ENCODE results near the gene PKNOX2. TPM values are rescaled to one million over a fixed set of nuclear protein-coding genes. Genes with fewer than 3 reads are reported as not detected.
A peak's percentile ranks its signal among the peaks of the same experiment; 100 is the strongest.

PKNOX2 gene
- polyA plus RNA-seq, 1 donor: 3.6 TPM

DNA sequence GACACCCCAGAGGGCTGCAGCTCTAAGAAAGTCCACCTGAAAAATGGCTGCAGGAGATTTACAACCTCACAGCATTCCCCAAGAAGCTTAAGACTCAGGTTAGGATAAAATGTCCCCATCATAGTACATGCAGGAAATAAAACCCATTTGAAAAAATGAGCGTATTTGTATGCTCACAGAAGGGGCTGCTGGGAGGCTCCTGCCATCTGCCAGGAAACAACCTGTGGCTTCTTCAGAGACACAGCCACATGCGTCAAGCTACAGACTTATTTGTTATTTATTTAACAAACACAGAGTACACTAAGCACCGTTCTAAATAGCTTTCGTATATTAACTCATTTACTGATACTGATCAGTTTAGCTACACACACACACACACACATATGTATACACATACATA is 258.1 kb downstream of the PKNOX2 start:
- WGBS (ENCODE audit: insufficient coverage, low lambda C conversion rate): no CpG with 5 or more reads among the region's 4 CpGs
- Histone ChIP-seq H3K4me3 (ENCODE audit: low read length) (no peak overlapping the region), H3K4me1 (ENCODE audit: control insufficient read depth, insufficient read depth, low read length) (no peaks in the 10 kb centered on the region), H3K9me3 (ENCODE audit: control insufficient read depth, low read depth, low read length) (no peaks in the 10 kb centered on the region), H3K36me3 (ENCODE audit: control insufficient read depth, insufficient read depth, low read length) (no peaks in the 10 kb centered on the region), H3K27me3 (ENCODE audit: control insufficient read depth, insufficient read depth, low read length) (peaks cover 2% of the 10 kb centered on the region), H3K27ac (ENCODE audit: low read length) (no peak overlapping the region)
- no peak for DNase-seq

DNA sequence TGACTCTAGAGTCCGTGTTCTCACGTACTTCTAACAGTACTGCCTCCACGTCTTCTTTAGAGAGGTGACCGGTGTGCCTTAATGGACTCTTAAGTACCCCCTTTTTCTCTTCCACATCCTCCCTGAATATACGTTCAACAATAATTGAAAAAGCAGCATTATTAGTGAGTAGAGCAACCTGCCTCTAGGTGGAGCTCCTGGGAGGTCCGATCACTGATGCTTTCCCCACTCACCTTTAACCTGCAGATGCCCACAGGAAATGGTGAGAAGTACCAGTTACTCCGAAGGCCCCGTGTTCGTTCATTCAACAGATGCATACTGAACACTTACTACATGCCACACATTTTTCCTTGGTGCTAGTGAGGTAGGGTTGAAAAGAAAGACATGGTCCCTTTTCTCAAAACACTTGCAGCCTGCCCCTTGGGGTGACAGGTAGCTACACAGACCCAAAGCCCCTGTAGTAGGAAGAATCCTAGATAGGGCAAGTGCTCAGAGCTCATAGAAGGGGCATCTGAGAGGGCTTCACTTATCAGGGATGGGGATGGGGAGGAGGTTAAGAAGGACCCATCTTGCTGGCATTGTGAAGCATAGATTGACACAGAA is 258.8 kb downstream of the PKNOX2 start:
- H3K27ac ChIP-seq (ENCODE audit: low read length): no peak overlapping the region
- H3K27me3 ChIP-seq (ENCODE audit: control insufficient read depth, insufficient read depth, low read length): peaks cover 2% of the 10 kb centered on the region
- no peaks in the 10 kb centered on the region for H3K4me1 ChIP-seq (ENCODE audit: control insufficient read depth, insufficient read depth, low read length)
- WGBS (ENCODE audit: insufficient coverage, low lambda C conversion rate): 73% methylated on average over 2 of the region's 9 CpGs
- H3K4me3 ChIP-seq (ENCODE audit: low read length): no peak overlapping the region
- H3K36me3 ChIP-seq (ENCODE audit: control insufficient read depth, insufficient read depth, low read length): no peaks in the 10 kb centered on the region
- no peaks in the 10 kb centered on the region for H3K9me3 ChIP-seq (ENCODE audit: control insufficient read depth, low read depth, low read length)
- no peak for DNase-seq

DNA sequence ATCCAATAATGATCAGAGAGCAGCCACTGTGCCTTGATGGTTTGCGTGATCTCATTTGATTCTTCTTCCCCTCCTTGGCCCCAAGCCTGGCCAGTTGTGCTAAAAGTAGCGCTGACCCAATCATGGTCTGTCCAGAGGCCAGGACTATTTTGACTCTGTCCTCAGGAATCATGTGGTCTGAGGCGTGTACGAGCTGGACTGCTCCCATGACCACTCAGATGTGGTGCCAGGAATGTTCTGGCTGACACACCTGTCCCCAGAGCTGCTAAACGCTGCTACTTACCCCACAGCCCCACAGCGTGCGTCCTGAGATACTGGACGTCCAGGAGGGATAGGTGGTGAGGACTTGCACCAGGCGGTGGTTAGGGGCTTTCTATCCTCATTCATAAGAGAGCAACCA is 261.1 kb downstream of the PKNOX2 start:
- Histone ChIP-seq H3K27me3 (ENCODE audit: control insufficient read depth, insufficient read depth, low read length) (peaks cover 2% of the 10 kb centered on the region), H3K9me3 (ENCODE audit: control insufficient read depth, low read depth, low read length) (no peaks in the 10 kb centered on the region), H3K4me3 (ENCODE audit: low read length) (no peak overlapping the region), H3K4me1 (ENCODE audit: control insufficient read depth, insufficient read depth, low read length) (no peaks in the 10 kb centered on the region), H3K27ac (ENCODE audit: low read length) (no peak overlapping the region), H3K36me3 (ENCODE audit: control insufficient read depth, insufficient read depth, low read length) (no peaks in the 10 kb centered on the region)
- WGBS (ENCODE audit: insufficient coverage, low lambda C conversion rate): no CpG with 5 or more reads among the region's 9 CpGs
- no peak for DNase-seq

DNA sequence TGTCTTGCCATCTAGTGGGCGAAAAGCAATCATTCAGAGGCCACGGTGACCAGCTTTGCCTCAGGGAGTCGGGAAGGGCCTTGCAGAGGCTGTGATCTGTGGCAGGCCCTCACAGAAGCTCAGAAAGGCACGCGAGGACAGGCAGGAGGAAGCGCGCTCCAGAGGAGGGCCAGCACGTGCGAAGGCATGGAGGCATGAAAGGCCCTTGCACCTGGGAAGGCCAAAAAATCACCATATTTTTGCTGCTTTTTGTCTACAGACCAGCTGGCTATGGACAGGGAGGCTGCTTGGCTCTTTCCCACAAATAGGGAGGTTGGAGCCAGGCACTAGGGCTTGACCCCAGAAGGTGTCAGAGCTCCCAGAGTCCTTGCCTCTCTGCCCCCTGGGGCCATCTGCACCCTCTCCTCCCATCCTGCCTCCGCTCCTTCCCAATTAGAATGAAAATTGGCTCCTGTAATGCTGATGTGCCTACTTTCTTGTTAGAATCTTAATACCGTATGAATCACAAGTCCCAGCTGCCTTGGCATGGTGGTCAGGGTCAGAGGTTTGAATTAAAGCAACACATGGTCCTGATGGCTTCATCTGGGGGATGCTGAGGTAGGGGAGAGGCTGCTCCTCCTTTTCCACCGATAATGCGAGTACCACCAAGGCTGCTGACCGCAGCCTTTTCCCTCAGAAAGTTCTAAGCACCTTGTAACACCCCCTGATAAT is 262.4 kb downstream of the PKNOX2 start:
- no peaks in the 10 kb centered on the region for H3K36me3 ChIP-seq (ENCODE audit: control insufficient read depth, insufficient read depth, low read length)
- no peak for DNase-seq
- WGBS (ENCODE audit: insufficient coverage, low lambda C conversion rate): 59% methylated on average over 3 of the region's 14 CpGs

DNA sequence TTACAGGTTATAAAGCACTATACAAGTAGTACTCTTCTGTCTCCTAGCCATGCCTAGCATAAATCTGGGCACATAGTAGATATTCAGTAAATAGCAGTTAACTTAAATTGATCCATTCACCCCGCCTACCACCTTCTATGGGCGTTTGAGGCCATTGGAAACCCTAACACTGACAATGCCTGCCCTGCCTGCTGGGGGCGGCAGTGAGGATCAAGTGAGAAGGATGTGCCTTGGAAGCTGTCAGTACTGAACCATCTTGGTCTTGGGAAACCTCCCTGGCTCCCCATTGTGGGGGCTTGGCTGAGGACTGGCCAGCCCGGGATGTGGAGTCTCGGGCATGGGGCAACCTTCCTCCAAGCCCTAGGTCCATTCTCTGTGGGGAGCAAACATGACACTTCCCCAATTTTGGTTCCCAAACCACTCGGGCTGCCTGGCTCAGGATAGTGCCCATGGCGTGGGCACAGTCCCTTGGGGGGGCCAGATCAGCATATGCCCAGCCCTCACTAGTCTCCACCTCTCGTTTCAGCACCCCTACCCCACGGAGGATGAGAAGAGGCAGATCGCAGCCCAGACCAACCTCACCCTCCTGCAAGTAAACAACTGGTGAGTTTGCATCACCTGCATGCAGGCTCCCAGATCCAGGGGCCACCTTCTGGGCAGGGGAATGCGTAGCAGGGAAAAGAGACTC is 264.1 kb downstream of the PKNOX2 start:
- Histone ChIP-seq H3K36me3 (ENCODE audit: control insufficient read depth, insufficient read depth, low read length) (no peaks in the 10 kb centered on the region), H3K4me3 (ENCODE audit: low read length) (no peak overlapping the region), H3K4me1 (ENCODE audit: control insufficient read depth, insufficient read depth, low read length) (no peaks in the 10 kb centered on the region), H3K27me3 (ENCODE audit: control insufficient read depth, insufficient read depth, low read length) (peaks cover 2% of the 10 kb centered on the region), H3K27ac (ENCODE audit: low read length) (no peak overlapping the region), H3K9me3 (ENCODE audit: control insufficient read depth, low read depth, low read length) (no peaks in the 10 kb centered on the region)
- no peak for DNase-seq
- no CpG with 5 or more reads among the region's 11 CpGs for WGBS (ENCODE audit: insufficient coverage, low lambda C conversion rate)

More for the DNA sequence above, 262.4 kb downstream of the PKNOX2 start:
- Histone ChIP-seq H3K4me1 (ENCODE audit: control insufficient read depth, insufficient read depth, low read length) (no peaks in the 10 kb centered on the region), H3K4me3 (ENCODE audit: low read length) (no peak overlapping the region), H3K27ac (ENCODE audit: low read length) (no peak overlapping the region), H3K27me3 (ENCODE audit: control insufficient read depth, insufficient read depth, low read length) (peaks cover 2% of the 10 kb centered on the region), H3K9me3 (ENCODE audit: control insufficient read depth, low read depth, low read length) (no peaks in the 10 kb centered on the region)

DNA sequence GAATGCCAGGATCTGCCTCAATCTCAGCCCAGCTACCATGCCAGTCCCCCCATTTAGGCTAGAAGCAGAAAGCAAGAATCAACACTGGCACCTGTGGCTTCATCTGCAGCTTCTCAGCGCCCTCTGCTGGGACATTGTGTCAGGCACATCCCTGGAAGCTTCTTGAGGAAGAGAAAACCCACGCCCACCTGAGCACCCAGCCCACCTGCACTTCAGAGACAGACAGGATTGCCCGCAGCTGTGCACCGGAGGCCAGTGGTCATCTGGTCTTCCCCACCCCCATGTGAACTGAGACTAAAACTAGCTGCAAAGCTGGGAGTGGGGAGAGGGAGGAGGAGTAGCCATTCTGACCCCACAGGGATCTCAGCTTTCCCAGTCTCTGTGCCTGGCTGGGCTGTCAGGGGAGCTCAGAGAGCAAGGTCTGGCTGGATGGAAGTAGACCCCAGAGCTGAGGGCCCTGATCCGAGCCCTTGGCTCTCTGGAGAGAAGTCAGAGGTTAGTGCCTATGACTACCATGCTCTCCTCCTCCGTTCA is 264.7 kb downstream of the PKNOX2 start:
- no peaks in the 10 kb centered on the region for H3K9me3 ChIP-seq (ENCODE audit: control insufficient read depth, low read depth, low read length)
- no CpG with 5 or more reads among the region's 6 CpGs for WGBS (ENCODE audit: insufficient coverage, low lambda C conversion rate)

DNA sequence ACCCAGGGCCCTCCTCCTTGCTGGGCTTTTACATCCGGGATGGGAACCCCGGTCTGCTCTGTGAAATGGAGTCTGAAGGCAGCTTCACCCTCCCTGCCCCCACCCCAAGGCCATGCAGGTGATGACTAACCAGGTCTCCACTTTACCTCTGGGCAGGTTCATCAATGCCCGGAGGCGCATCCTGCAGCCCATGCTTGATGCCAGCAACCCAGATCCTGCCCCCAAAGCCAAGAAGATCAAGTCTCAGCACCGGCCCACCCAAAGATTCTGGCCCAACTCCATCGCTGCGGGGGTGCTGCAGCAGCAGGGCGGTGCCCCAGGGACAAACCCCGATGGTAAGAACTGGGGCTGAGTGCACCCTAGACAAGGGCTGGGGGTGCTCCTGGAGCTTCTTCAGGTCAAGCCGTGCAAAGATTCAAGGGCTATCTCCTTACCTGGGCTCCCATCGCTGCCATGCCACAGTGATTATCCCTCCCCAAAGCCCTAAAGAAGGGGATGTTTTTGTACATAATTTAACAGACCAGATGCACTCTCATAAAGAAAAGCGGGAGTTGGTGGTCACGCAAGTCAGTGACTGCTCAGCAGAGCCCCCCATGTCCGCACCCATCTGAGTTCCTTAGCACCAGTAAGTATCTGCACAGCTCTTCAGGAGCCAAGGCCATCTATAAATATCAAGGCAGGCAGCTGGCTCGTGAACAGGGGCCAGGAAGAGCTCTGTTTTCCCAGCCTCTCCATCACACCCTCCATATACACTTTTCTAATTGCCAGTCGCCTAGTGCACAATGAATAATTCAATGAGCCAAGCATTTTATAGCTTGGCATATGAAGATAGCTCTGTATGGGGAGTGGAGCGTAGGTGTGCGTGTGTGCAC is 265.5 kb downstream of the PKNOX2 start:
- Histone ChIP-seq H3K4me3 (ENCODE audit: low read length) (no peak overlapping the region), H3K27ac (ENCODE audit: low read length) (no peak overlapping the region), H3K9me3 (ENCODE audit: control insufficient read depth, low read depth, low read length) (no peaks in the 10 kb centered on the region), H3K4me1 (ENCODE audit: control insufficient read depth, insufficient read depth, low read length) (no peaks in the 10 kb centered on the region), H3K36me3 (ENCODE audit: control insufficient read depth, insufficient read depth, low read length) (no peaks in the 10 kb centered on the region), H3K27me3 (ENCODE audit: control insufficient read depth, insufficient read depth, low read length) (peaks cover 2% of the 10 kb centered on the region)
- 83% methylated on average over 2 of the region's 18 CpGs for WGBS (ENCODE audit: insufficient coverage, low lambda C conversion rate)
- no peak for DNase-seq

More for the DNA sequence above, 264.7 kb downstream of the PKNOX2 start:
- peak; percentile 20 to 35 for DNase-seq
- H3K36me3 ChIP-seq (ENCODE audit: control insufficient read depth, insufficient read depth, low read length): no peaks in the 10 kb centered on the region
- no peak overlapping the region for H3K27ac ChIP-seq (ENCODE audit: low read length)
- H3K4me3 ChIP-seq (ENCODE audit: low read length): no peak overlapping the region
- H3K4me1 ChIP-seq (ENCODE audit: control insufficient read depth, insufficient read depth, low read length): no peaks in the 10 kb centered on the region
- peaks cover 2% of the 10 kb centered on the region for H3K27me3 ChIP-seq (ENCODE audit: control insufficient read depth, insufficient read depth, low read length)

DNA sequence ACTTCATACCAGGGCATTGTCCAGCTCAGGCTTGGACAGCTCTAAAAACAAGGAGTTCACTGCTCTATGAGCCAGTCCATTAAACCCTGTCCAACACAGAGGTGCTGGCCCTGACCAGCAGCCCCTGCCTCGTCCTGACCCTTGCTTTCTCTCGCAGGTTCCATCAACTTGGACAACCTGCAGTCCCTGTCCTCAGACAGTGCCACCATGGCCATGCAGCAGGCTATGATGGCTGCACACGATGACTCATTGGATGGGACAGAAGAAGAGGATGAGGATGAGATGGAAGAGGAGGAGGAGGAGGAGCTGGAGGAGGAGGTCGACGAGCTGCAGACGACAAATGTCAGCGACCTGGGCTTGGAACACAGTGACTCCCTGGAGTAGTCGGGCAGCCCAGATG is 266.5 kb downstream of the PKNOX2 start:
- Histone ChIP-seq H3K36me3 (ENCODE audit: control insufficient read depth, insufficient read depth, low read length) (no peaks in the 10 kb centered on the region), H3K9me3 (ENCODE audit: control insufficient read depth, low read depth, low read length) (no peaks in the 10 kb centered on the region), H3K4me1 (ENCODE audit: control insufficient read depth, insufficient read depth, low read length) (no peaks in the 10 kb centered on the region), H3K27me3 (ENCODE audit: control insufficient read depth, insufficient read depth, low read length) (peaks cover 2% of the 10 kb centered on the region), H3K4me3 (ENCODE audit: low read length) (no peak overlapping the region), H3K27ac (ENCODE audit: low read length) (no peak overlapping the region)
- no CpG with 5 or more reads among the region's 8 CpGs for WGBS (ENCODE audit: insufficient coverage, low lambda C conversion rate)
- DNase-seq: no peak

DNA sequence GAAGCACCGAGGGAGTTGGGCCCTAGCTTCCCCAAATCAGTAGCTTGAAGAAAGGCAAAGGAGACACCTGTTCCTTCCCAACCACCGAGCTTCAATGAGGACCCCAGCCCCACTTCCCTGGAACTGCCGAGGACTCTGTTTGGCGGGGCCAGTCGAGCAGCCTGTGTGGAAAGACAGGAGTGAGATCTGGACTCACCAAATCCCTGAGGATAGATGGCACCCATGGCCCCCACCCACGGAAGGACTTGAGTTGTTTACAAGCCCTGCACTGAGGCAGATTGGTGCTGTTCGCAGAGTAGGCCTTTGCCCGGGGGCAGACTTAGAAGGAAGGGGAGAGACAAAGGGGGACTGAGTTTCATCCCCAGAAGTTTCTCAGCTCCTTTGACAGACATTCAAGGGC is 266.9 kb downstream of the PKNOX2 start:
- no peak for DNase-seq
- Histone ChIP-seq H3K9me3 (ENCODE audit: control insufficient read depth, low read depth, low read length) (no peaks in the 10 kb centered on the region), H3K4me1 (ENCODE audit: control insufficient read depth, insufficient read depth, low read length) (no peaks in the 10 kb centered on the region), H3K27ac (ENCODE audit: low read length) (no peak overlapping the region), H3K27me3 (ENCODE audit: control insufficient read depth, insufficient read depth, low read length) (peaks cover 2% of the 10 kb centered on the region), H3K4me3 (ENCODE audit: low read length) (no peak overlapping the region), H3K36me3 (ENCODE audit: control insufficient read depth, insufficient read depth, low read length) (no peaks in the 10 kb centered on the region)
- WGBS (ENCODE audit: insufficient coverage, low lambda C conversion rate): no CpG with 5 or more reads among the region's 8 CpGs

Measured in large intestine (tissue), 3 donors.